SU-DHL-6 (cell line): ENCODE results near the gene TMEM30B.

Source experiments
- H2AFZ ChIP-seq: fragments of 200-600 bp; sonication (generic); 2 replicates; pipeline ENCODE4 v1.6.1; 2014; ENCODE audit warnings: low read depth, mild to moderate bottlenecking, moderate library complexity, mixed read lengths, antibody characterized with exemption, low read length; ENCODE audit not compliant: severe bottlenecking
- H3F3A ChIP-seq: fragments of 200-600 bp; shearing (Covaris generic); 2 replicates; pipeline ENCODE4 v1.6.0; 2016; ENCODE audit warnings: antibody characterized with exemption, mild to moderate bottlenecking; ENCODE audit not compliant: insufficient read depth
- H3K27ac ChIP-seq: fragments of 200-600 bp; sonication (generic); 2 replicates; pipeline ENCODE4 v1.5.1; 2016; ENCODE audit warnings: low read depth, mild to moderate bottlenecking, low read length, moderate library complexity, mixed read lengths
- H3K27me3 ChIP-seq: fragments of 200-600 bp; sonication (generic), shearing (Covaris generic); 2 replicates; pipeline ENCODE4 v1.6.0; 2014; ENCODE audit warnings: mild to moderate bottlenecking, low read length
- H3K36me3 ChIP-seq: fragments of 200-600 bp; sonication (generic); 2 replicates; pipeline ENCODE4 v1.6.1; 2014; ENCODE audit warnings: mild to moderate bottlenecking, low read length, mixed read lengths
- H3K4me2 ChIP-seq: fragments of 300-600, 200-600 bp; shearing (Covaris generic), sonication (generic); 2 replicates; pipeline ENCODE4 v1.6.0; 2014; ENCODE audit warnings: low read length, low read depth, mild to moderate bottlenecking; ENCODE audit not compliant: poor library complexity, severe bottlenecking
- H3K4me3 ChIP-seq: fragments of 200-600 bp; sonication (generic); 2 replicates; pipeline ENCODE4 v1.5.1; 2014; ENCODE audit warnings: antibody characterized with exemption, low read length, mild to moderate bottlenecking, mixed read lengths; ENCODE audit not compliant: insufficient read depth, poor library complexity, severe bottlenecking
- H3K79me2 ChIP-seq: fragments of 200-600 bp; sonication (generic); 2 replicates; pipeline ENCODE4 v1.6.1; 2014; ENCODE audit warnings: mild to moderate bottlenecking, low read length, moderate library complexity; ENCODE audit not compliant: insufficient read depth
- H3K9ac ChIP-seq: fragments of 200-600 bp; sonication (generic); 2 replicates; pipeline ENCODE4 v1.7.0; 2014; ENCODE audit warnings: mild to moderate bottlenecking, low read length
- H3K9me2 ChIP-seq: fragments of 200-600 bp; sonication (generic); replicated peaks from 2 replicates; pipeline ENCODE4 v1.6.1; 2014; ENCODE audit warnings: low read length; ENCODE audit not compliant: insufficient read depth
- H3K9me3 ChIP-seq: fragments of 200-600 bp; sonication (generic); 2 replicates; pipeline ENCODE4 v1.6.1; 2014; ENCODE audit warnings: low read length, mixed read lengths; ENCODE audit not compliant: insufficient read depth
- H4K20me1 ChIP-seq: fragments of 200-600 bp; sonication (generic); 2 replicates; pipeline ENCODE4 v1.6.1; 2014; ENCODE audit warnings: low read depth, mild to moderate bottlenecking, antibody characterized with exemption, low read length, moderate library complexity, mixed read lengths
- EZH2phosphoT487 ChIP-seq: fragments of 200-600 bp; sonication (generic), shearing (Covaris generic); conservative IDR thresholded peaks from 2 replicates; pipeline ENCODE4 v1.6.1; 2018; ENCODE audit warnings: mild to moderate bottlenecking, antibody characterized with exemption, low read length, moderate library complexity, mixed read lengths
- TF ChIP-seq, protein P1 (sequence below): fragments of 200-600 bp; sonication (generic); IDR thresholded peaks from one replicate; pipeline ENCODE4 v1.5.1; 2017; ENCODE audit warnings: antibody characterized with exemption, mild to moderate bottlenecking, low read length, moderate library complexity; ENCODE audit not compliant: insufficient read depth, poor library complexity, severe bottlenecking

Gene TMEM30B

DNA sequence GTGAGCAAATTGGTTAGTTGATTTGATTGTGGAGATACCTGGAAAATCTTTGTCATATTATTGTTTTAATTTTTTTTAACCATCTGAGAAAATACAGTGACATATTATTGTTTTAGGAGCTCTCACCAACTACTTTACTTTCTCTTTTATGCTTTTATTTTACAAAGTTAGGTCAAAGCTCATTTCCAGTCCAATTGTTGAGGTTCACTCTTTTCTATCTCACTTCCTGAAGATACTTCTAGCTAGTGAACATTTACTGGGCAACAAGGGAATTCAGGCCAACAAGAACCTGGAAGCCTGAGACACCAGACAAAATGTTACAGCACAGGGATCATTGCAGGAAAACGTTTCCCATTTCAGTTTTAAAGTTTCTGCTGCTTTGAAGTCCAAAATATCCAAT is 3.9 kb downstream of the TMEM30B start:
- no peak overlapping the region for H3K4me3 ChIP-seq
- no peaks in the 10 kb centered on the region for H3K27me3 ChIP-seq
- H3K9ac ChIP-seq, result no peak overlapping the region
- H3K79me2 ChIP-seq, result no peaks in the 10 kb centered on the region
- TF ChIP-seq EZH2phosphoT487, result no peak
- TF ChIP-seq, protein P1, sequence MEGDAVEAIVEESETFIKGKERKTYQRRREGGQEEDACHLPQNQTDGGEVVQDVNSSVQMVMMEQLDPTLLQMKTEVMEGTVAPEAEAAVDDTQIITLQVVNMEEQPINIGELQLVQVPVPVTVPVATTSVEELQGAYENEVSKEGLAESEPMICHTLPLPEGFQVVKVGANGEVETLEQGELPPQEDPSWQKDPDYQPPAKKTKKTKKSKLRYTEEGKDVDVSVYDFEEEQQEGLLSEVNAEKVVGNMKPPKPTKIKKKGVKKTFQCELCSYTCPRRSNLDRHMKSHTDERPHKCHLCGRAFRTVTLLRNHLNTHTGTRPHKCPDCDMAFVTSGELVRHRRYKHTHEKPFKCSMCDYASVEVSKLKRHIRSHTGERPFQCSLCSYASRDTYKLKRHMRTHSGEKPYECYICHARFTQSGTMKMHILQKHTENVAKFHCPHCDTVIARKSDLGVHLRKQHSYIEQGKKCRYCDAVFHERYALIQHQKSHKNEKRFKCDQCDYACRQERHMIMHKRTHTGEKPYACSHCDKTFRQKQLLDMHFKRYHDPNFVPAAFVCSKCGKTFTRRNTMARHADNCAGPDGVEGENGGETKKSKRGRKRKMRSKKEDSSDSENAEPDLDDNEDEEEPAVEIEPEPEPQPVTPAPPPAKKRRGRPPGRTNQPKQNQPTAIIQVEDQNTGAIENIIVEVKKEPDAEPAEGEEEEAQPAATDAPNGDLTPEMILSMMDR, result no peak
- no peaks in the 10 kb centered on the region for H3F3A ChIP-seq
- H3K27ac ChIP-seq, result no peak overlapping the region
- no peak overlapping the region for H3K4me2 ChIP-seq
- no peaks in the 10 kb centered on the region; the same call in 1 of the 2 replicates for H4K20me1 ChIP-seq
- no peaks in the 10 kb centered on the region for H3K9me2 ChIP-seq
- H2AFZ ChIP-seq, result no peak overlapping the region
- H3K36me3 ChIP-seq, result no peaks in the 10 kb centered on the region
- no peaks in the 10 kb centered on the region for H3K9me3 ChIP-seq

DNA sequence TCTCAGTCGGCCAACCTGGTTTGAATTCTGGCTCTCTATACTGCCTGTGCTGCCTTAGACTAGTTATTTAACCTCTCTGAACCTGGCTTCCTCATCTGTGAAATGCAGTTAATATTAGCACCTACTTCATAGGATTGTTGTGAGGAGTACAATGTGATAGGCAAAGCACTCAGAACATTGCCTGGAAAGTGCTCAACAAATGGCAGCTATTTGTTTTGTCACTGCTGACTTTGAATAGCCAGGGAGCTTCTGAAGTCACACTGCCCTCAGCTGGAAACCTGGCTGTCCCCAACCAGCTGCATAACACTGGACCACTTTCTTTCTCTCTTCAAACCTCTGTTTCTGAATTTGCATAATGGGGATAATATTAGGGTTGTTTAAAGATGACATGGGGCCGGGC is 9.6 kb downstream of the TMEM30B start:
- H3K9me2 ChIP-seq, result no peaks in the 10 kb centered on the region
- H2AFZ ChIP-seq, result no peak overlapping the region
- TF ChIP-seq, protein P1, result no peak
- no peak for TF ChIP-seq EZH2phosphoT487
- no peak overlapping the region for H3K4me3 ChIP-seq
- no peak overlapping the region for H3K4me2 ChIP-seq
- no peaks in the 10 kb centered on the region for H3K36me3 ChIP-seq
- no peaks in the 10 kb centered on the region for H3K9me3 ChIP-seq
- no peak overlapping the region for H3K9ac ChIP-seq
- no peaks in the 10 kb centered on the region for H3K27me3 ChIP-seq
- H3K79me2 ChIP-seq, result no peaks in the 10 kb centered on the region
- no peak overlapping the region for H3K27ac ChIP-seq
- no peaks in the 10 kb centered on the region for H4K20me1 ChIP-seq
- no peaks in the 10 kb centered on the region for H3F3A ChIP-seq

DNA sequence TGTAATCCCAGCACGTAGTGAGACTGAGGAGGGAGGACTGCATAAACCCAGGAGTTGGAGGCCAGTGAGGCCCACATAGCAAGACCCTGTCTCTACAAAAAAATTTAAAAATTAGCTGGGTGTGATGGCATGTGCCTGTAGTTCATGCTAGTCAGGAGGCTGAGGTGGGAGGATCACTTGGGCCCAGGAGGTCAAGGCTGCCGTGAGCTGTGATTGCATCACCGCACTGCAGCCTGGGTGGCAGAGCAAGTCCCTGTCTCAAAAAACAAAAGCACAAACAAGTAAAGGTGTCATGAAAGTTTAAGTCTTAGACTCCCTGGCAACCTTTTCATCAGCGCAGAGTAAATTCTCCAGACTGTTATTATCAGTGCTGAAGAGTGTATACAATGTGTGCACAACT is 10.4 kb downstream of the TMEM30B start:
- Histone ChIP-seq H2AFZ (no peak overlapping the region), H4K20me1 (no peaks in the 10 kb centered on the region), H3K4me2 (no peak overlapping the region), H3K9ac (no peak overlapping the region), H3K4me3 (no peak overlapping the region), H3K79me2 (no peaks in the 10 kb centered on the region), H3K27me3 (no peaks in the 10 kb centered on the region), H3F3A (no peaks in the 10 kb centered on the region), H3K27ac (no peak overlapping the region), H3K36me3 (no peaks in the 10 kb centered on the region), H3K9me2 (no peaks in the 10 kb centered on the region), H3K9me3 (no peaks in the 10 kb centered on the region)
- TF ChIP-seq, protein P1, result no peak
- no peak for TF ChIP-seq EZH2phosphoT487
